ENCODE measurements around the gene OFD1. TPM values are rescaled to one million over a fixed set of nuclear protein-coding genes. Genes with fewer than 3 reads are reported as not detected.

Gene OFD1
- total RNA-seq, 1 experiment from 2014 or later, result 44.8 TPM

- no TSS peak for BruUV-seq (replicated peaks)
- ChIA-PET CTCF (interaction anchor here (0.6 to 2.9 kb wide), 5 partner anchors 8 to 235 kb away, joined by 3 to 23 read pairs (median 3); no protein-coding TSS in a partner anchor), POLR2A (interaction anchor here (0.6 kb wide), 1 partner anchor 181 kb away, joined by 3 read pairs; no protein-coding TSS in a partner anchor)
- DNase-seq (ENCODE audit: unreplicated experiment), result peak; percentile 41
- Mint-ChIP-seq H3K4me3 (ENCODE audit: unreplicated experiment) (no peak overlapping the region), H3K27ac (ENCODE audit: low read depth, unreplicated experiment) (no peak overlapping the region), H3K9me3 (ENCODE audit: unreplicated experiment) (no peaks in the 10 kb centered on the region), H3K36me3 (ENCODE audit: insufficient read depth, unreplicated experiment) (peaks cover 69% of the 10 kb centered on the region), H3K27me3 (ENCODE audit: insufficient read depth, unreplicated experiment) (no peaks in the 10 kb centered on the region), H3K4me1 (ENCODE audit: insufficient read depth, unreplicated experiment) (peaks cover 13% of the 10 kb centered on the region)
- intact Hi-C loops (cut with micrococcal nuclease), result no loop called here
- no peak for TF ChIP-seq CTCF (IDR thresholded peaks at IDR 0.05; ENCODE audit: unreplicated experiment)
Observed at GRCh38 chrX:13742397-13743176, 8.0 kb downstream of the OFD1 start.

- peak; percentile 71 for DNase-seq (ENCODE audit: unreplicated experiment)
- intact Hi-C loops (cut with micrococcal nuclease), result loop anchor here (1.0 kb wide), 2 partner anchors 90 to 242 kb away; no protein-coding TSS in a partner anchor
- Mint-ChIP-seq H3K36me3 (ENCODE audit: insufficient read depth, unreplicated experiment) (peaks cover 66% of the 10 kb centered on the region), H3K4me3 (ENCODE audit: unreplicated experiment) (no peak overlapping the region), H3K9me3 (ENCODE audit: unreplicated experiment) (no peaks in the 10 kb centered on the region), H3K27ac (ENCODE audit: low read depth, unreplicated experiment) (no peak overlapping the region), H3K4me1 (ENCODE audit: insufficient read depth, unreplicated experiment) (peaks cover 6% of the 10 kb centered on the region), H3K27me3 (ENCODE audit: insufficient read depth, unreplicated experiment) (no peaks in the 10 kb centered on the region)
- no TSS peak for BruUV-seq (replicated peaks)
- POLR2A ChIA-PET, result interaction anchor here (0.8 to 2.9 kb wide), 2 partner anchors 9 to 12 kb away, joined by 3 to 16 read pairs; partner anchors contain the start of genes OFD1 and TRAPPC2
- TF ChIP-seq CTCF (IDR thresholded peaks at IDR 0.05; ENCODE audit: unreplicated experiment), result peak; percentile 48
- CTCF ChIA-PET, result interaction anchor here (0.6 to 7.6 kb wide), 10 partner anchors 12 to 1985 kb away, joined by 3 to 71 read pairs (median 4); partner anchors contain the start of genes GEMIN8, OFD1 and TRAPPC2
Observed at GRCh38 chrX:13747836-13748235, 13.3 kb downstream of the OFD1 start.

- intact Hi-C loops (cut with micrococcal nuclease), result loop anchor here (1.0 kb wide), 2 partner anchors 90 to 242 kb away; no protein-coding TSS in a partner anchor
- no peak for TF ChIP-seq CTCF (IDR thresholded peaks at IDR 0.05; ENCODE audit: unreplicated experiment)
- no peaks in the 10 kb centered on the region for H3K27me3 Mint-ChIP-seq (ENCODE audit: insufficient read depth, unreplicated experiment)
Observed at GRCh38 chrX:13748486-13748885, 13.9 kb downstream of the OFD1 start.

GRCh38 chrX:13750204-13750603 is 15.7 kb downstream of the OFD1 start:
- peak; percentile 62 for TF ChIP-seq CTCF (IDR thresholded peaks at IDR 0.05; ENCODE audit: unreplicated experiment)
- H3K27me3 Mint-ChIP-seq (ENCODE audit: insufficient read depth, unreplicated experiment), result no peaks in the 10 kb centered on the region
- peaks cover 6% of the 10 kb centered on the region for H3K4me1 Mint-ChIP-seq (ENCODE audit: insufficient read depth, unreplicated experiment)
- no TSS peak for BruUV-seq (replicated peaks)
- H3K36me3 Mint-ChIP-seq (ENCODE audit: insufficient read depth, unreplicated experiment), result peaks cover 70% of the 10 kb centered on the region
- H3K9me3 Mint-ChIP-seq (ENCODE audit: unreplicated experiment), result no peaks in the 10 kb centered on the region
- intact Hi-C loops (cut with micrococcal nuclease), result loop anchor here (1.0 to 5.0 kb wide), 3 partner anchors 102 to 282 kb away; no protein-coding TSS in a partner anchor
- POLR2A ChIA-PET, result interaction anchor here (0.7 to 4.4 kb wide), 9 partner anchors 14 to 281 kb away, joined by 3 to 39 read pairs (median 4); partner anchors contain the start of genes OFD1, TCEANC and TRAPPC2
- no peak overlapping the region for H3K4me3 Mint-ChIP-seq (ENCODE audit: unreplicated experiment)
- CTCF ChIA-PET, result interaction anchor here (0.7 to 7.6 kb wide), 21 partner anchors 9 to 295 kb away, joined by 3 to 71 read pairs (median 4); partner anchors contain the start of genes GEMIN8, OFD1 and TRAPPC2
- peak; percentile 77 for DNase-seq (ENCODE audit: unreplicated experiment)
- H3K27ac Mint-ChIP-seq (ENCODE audit: low read depth, unreplicated experiment), result no peak overlapping the region

More at GRCh38 chrX:13748486-13748885, 13.9 kb downstream of the OFD1 start:
- CTCF ChIA-PET, result interaction anchor here (0.6 to 7.6 kb wide), 13 partner anchors 9 to 1984 kb away, joined by 3 to 71 read pairs (median 3); partner anchors contain the start of genes GEMIN8, OFD1 and TRAPPC2
- no TSS peak for BruUV-seq (replicated peaks)
- peaks cover 70% of the 10 kb centered on the region for H3K36me3 Mint-ChIP-seq (ENCODE audit: insufficient read depth, unreplicated experiment)
- peaks cover 6% of the 10 kb centered on the region for H3K4me1 Mint-ChIP-seq (ENCODE audit: insufficient read depth, unreplicated experiment)
- POLR2A ChIA-PET, result interaction anchor here (0.8 to 1.2 kb wide), 2 partner anchors 10 to 89 kb away, joined by 3 read pairs; no protein-coding TSS in a partner anchor
- H3K27ac Mint-ChIP-seq (ENCODE audit: low read depth, unreplicated experiment), result no peak overlapping the region
- no peaks in the 10 kb centered on the region for H3K9me3 Mint-ChIP-seq (ENCODE audit: unreplicated experiment)
- no peak for DNase-seq (ENCODE audit: unreplicated experiment)
- no peak overlapping the region for H3K4me3 Mint-ChIP-seq (ENCODE audit: unreplicated experiment)

Measured in MCF 10A (cell line).